GM21367 (cell line): ENCODE measurements around the gene SHISAL1.
"Not testable (repeated sequence)": the region's sequence is repeated elsewhere in the genome, so short reads cannot be mapped to it uniquely, and the experiment has no call there.

ENCODE experiments used
- ATAC-seq: cut with Tn5 transposase; IDR thresholded peaks from one replicate; pipeline ENCODE4 v1.9.1; 2021; ENCODE audit not compliant: unreplicated experiment

SHISAL1 gene

GRCh38 chr22:44244265-44244822 lies 68.4 kb downstream of the SHISAL1 start:
- ATAC-seq = no peak

GRCh38 chr22:44243761-44244160 lies 69.0 kb downstream of the SHISAL1 start:
- no peak for ATAC-seq

GRCh38 chr22:44242946-44243724 lies 69.6 kb downstream of the SHISAL1 start:
- no peak for ATAC-seq

GRCh38 chr22:44241121-44241520 lies 71.6 kb downstream of the SHISAL1 start:
- ATAC-seq = not testable (repeated sequence)

GRCh38 chr22:44237290-44237689 lies 75.5 kb downstream of the SHISAL1 start:
- ATAC-seq = no peak

- ATAC-seq = not testable (repeated sequence)
Measured at GRCh38 chr22:44234372-44234771, 78.4 kb downstream of the SHISAL1 start.

GRCh38 chr22:44231233-44231632 lies 81.5 kb downstream of the SHISAL1 start:
- no peak for ATAC-seq

- ATAC-seq = no peak
Measured at GRCh38 chr22:44229809-44230208, 82.9 kb downstream of the SHISAL1 start.

GRCh38 chr22:44229331-44229730 lies 83.4 kb downstream of the SHISAL1 start:
- ATAC-seq = no peak

- no peak for ATAC-seq
Measured at GRCh38 chr22:44225812-44226211, 86.9 kb downstream of the SHISAL1 start.

GRCh38 chr22:44225091-44225689 lies 87.6 kb downstream of the SHISAL1 start:
- no peak for ATAC-seq

- no peak for ATAC-seq
Measured at GRCh38 chr22:44224166-44224565, 88.6 kb downstream of the SHISAL1 start.

- no peak for ATAC-seq
Measured at GRCh38 chr22:44221710-44222475, 90.9 kb downstream of the SHISAL1 start.

- ATAC-seq = no peak
Measured at GRCh38 chr22:44220727-44221680, 91.7 kb downstream of the SHISAL1 start.

- no peak for ATAC-seq
Measured at GRCh38 chr22:44219101-44219870, 93.5 kb downstream of the SHISAL1 start.

- ATAC-seq = no peak
Measured at GRCh38 chr22:44218071-44218470, 94.7 kb downstream of the SHISAL1 start.

GRCh38 chr22:44217346-44217745 lies 95.4 kb downstream of the SHISAL1 start:
- ATAC-seq = no peak

GRCh38 chr22:44215287-44215686 lies 97.5 kb downstream of the SHISAL1 start:
- no peak for ATAC-seq

GRCh38 chr22:44214764-44215163 lies 98.0 kb downstream of the SHISAL1 start:
- no peak for ATAC-seq

GRCh38 chr22:44214187-44214586 lies 98.6 kb downstream of the SHISAL1 start:
- ATAC-seq = no peak
